Stimulated activated naive CD4-positive, alpha-beta T cell (primary cell): ENCODE measurements around the gene MC5R.
"Not testable (repeated sequence)": the region's sequence is repeated elsewhere in the genome, so short reads cannot be mapped to it uniquely, and the experiment has no call there.

ENCODE experiments used
- DNase-seq, 6 experiments: peaks; one replicate each; lab custom pipeline; 2025; lab: John Stamatoyannopoulos, UW

Gene MC5R

DNA sequence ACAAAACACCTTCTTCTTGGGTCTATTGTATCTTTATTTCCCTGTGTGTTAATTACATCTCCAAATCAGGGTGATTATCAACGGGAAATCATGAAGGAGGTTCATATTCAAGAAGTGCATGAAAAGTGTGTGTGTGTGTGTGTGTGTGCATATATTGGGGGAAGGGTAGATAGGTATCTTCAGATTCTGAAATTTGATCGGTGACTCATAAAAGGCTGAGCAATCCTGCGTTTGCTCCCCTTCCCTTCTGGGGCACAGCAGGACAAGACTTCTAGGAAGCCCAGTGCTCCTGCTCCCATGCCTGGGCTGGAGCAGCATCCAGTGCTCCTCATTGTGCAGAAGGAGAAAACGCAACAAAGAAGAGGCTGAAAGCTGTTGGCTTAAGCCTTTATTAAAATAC, 25.8 kb downstream of the MC5R start:
- DNase-seq: no peak

DNA sequence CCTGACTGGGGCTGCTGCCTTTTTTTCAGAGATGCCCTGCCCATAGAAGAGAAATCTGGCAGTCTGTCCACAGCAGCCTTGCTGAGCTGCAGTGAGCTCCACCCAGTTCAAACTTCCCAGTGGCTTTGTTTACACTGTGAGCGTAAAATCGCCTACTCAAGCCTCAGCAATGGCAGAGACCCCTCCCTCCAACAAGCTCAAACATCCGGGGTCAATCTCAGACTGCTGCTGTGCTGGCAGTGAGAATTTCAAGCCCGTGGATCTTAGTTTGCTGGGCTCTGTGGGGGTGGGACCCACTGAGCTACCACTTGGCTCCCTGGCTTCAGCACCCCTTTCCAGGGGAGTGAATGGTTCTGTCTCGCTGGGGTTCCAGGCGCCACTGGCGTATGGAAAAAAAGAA, 38.9 kb downstream of the MC5R start:
- not testable (repeated sequence) for DNase-seq

DNA sequence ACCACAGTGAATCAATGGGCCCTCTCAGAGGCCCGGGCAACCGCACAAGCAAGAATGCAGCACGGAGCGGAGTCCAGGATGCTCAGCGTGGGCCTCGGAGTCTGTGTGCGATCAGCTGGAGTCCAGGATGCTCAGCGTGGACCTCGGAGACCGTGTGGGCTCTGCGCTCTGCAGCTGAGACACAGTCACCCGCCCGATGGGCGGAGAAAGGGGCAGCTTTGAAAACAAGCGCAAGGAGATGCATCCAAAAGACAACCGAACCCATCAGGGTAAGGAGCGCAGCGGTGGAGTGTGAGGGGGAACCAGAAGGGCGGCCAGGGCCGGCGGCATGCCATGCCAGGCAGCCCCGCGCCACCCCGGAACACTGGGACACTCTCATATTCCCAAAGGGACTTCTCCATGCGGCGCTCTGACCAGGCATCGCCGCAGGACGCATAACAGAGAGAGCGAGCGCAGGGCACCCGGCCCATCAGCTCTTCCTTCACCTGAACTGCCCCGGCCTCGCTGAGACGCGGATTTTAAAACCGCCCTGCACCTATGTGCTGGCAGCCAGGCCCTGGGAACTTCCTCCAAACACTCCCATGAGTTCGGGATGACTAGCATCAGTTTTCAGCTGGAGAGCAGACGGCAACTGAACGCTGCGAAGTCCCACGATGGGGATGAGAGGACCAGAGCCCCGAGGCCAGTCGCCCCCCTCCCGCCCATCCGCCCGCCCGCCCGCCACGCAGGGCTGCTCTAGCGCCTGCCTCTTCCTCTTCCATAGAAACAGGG, 44.7 kb downstream of the MC5R start:
- no peak for DNase-seq

DNA sequence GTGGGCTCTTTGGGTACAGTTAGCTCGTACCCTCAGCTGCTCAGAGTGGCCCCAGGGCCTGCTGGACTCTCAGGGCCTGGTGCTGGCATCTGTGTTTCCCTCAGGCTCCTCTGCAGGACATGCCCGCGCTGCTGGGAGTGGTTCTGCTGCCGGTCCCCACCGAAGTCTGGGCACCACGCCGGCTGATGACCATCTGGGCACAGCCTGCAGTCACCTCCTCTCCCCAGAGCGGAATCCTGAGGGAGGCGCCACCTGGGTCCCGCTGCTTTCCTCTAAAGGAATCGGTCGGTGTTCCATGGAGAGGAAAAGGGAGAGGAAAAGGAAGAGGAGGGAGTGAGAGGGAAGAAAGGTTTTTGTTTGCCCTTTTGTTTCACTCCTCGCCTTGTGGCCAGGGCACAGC, 47.8 kb downstream of the MC5R start:
- no peak for DNase-seq

DNA sequence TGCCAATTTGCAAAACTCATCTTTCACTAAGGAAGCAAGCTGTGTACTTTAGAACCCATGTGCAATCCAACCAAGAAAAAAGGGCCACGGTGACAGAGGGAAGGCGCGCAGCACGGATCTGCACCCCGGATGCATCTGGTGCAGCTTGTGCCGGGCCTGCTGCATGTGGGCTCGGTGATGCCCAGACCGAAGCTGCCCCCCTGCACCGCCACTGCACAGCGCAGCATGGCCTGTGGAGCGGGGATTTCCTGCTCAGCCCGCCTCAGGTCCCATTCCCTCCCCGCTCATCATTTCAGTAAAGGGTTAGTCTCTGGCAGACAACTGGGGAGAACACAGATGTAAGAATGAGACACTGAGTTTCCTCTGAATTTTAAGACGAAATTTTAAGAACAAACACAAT, 48.4 kb downstream of the MC5R start:
- no peak for DNase-seq

DNA sequence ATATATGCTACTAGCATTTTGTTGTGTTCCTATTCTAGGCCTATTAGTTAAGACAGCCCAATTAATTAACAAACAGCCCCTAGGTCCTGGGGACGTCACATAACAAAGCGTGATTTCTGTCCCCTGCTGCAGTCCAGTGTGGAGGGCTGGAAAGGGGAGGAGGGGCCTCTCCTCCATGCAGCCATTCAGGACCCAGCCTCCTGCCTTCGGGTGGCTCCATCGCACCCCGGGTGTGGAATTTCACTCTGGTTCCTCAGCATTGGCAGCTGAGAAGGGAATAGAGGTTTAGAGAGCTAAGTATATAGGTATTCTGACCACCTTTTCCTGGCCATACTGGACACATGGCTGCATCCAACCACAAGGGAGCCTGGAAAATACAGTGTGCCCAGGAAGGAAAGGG, 49.0 kb downstream of the MC5R start:
- DNase-seq: no peak

DNA sequence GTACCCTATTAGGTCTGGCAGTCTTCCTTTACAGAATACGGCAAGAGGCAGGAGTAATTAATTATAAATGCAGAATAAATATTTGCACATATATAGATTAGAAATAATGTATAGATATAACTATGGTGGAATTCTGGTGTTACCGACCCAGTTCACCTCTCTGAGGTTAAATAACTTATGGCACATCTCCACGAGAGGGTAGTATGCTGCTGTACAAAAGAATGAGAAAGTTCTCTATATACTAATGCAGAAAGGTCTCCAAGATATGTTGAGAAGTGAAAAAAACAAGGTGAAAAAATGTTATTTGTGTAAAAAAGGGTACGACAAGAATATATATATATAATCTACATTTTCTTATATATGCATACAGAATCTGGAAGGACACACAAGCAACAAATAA, 50.6 kb downstream of the MC5R start:
- no peak for DNase-seq
